ENCODE data around the gene FBXO40.

The FBXO40 gene

GRCh38 chr3:121552379-121552778 is 40.8 kb upstream of the FBXO40 start:
- peaks cover 4% of the 10 kb centered on the region; the same call in 1 of the 2 replicates for H3K4me1 ChIP-seq (ENCODE audit: control insufficient read depth, low read length)
- H3K9me2 ChIP-seq (replicated peaks; ENCODE audit: control insufficient read depth, low read length), result no peaks in the 10 kb centered on the region
- H3K79me2 ChIP-seq (ENCODE audit: control insufficient read depth, low read length), result no peaks in the 10 kb centered on the region
- H3K27ac ChIP-seq (ENCODE audit: low read depth, low read length), result no peak overlapping the region
- H4K20me1 ChIP-seq (ENCODE audit: control insufficient read depth, insufficient read depth, low read depth, low read length), result no peaks in the 10 kb centered on the region
- no peaks in the 10 kb centered on the region for H3K9me3 ChIP-seq (ENCODE audit: control insufficient read depth, insufficient read depth, low read length)
- no peak for TF ChIP-seq EZH2phosphoT487 (IDR thresholded peaks at IDR 0.05; ENCODE audit: borderline replicate concordance, low read length)
- TF ChIP-seq, protein P1, sequence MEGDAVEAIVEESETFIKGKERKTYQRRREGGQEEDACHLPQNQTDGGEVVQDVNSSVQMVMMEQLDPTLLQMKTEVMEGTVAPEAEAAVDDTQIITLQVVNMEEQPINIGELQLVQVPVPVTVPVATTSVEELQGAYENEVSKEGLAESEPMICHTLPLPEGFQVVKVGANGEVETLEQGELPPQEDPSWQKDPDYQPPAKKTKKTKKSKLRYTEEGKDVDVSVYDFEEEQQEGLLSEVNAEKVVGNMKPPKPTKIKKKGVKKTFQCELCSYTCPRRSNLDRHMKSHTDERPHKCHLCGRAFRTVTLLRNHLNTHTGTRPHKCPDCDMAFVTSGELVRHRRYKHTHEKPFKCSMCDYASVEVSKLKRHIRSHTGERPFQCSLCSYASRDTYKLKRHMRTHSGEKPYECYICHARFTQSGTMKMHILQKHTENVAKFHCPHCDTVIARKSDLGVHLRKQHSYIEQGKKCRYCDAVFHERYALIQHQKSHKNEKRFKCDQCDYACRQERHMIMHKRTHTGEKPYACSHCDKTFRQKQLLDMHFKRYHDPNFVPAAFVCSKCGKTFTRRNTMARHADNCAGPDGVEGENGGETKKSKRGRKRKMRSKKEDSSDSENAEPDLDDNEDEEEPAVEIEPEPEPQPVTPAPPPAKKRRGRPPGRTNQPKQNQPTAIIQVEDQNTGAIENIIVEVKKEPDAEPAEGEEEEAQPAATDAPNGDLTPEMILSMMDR (IDR thresholded peaks at IDR 0.05; ENCODE audit: low read depth, low read length, poor library complexity, severe bottlenecking), result no peak
- no peak overlapping the region for H3K4me2 ChIP-seq (ENCODE audit: low read length)
- no peak overlapping the region for H3K4me3 ChIP-seq (ENCODE audit: low read length)
- H3F3A ChIP-seq (ENCODE audit: control insufficient read depth, insufficient read depth), result 0 out of 2 replicates have a peak, but pooled peaks cover 2% of the 10 kb centered on the region
- H3K36me3 ChIP-seq (ENCODE audit: control insufficient read depth, low read length), result no peaks in the 10 kb centered on the region
- H3K27me3 ChIP-seq (ENCODE audit: control insufficient read depth, low read length), result no peaks in the 10 kb centered on the region

DNA sequence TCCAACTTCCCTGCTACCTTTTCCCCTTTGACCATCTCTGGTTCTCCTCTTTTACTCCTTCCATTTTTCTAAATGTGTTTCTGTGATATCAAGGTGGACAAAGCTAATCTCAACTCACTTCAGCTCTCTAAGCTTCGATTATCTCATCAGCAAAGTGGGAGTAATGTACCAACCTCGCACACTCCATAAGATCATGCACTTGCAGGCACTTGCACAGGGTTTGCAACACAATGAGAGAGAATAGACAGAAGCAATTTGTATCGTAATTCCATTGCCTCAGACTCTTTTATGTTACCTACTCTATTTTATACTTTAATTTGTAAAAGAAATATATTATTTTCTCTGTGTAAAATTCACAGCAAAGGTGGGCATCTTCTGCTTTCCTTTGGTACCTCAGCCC is 40.4 kb upstream of the FBXO40 start:
- Histone ChIP-seq H3K4me2 (ENCODE audit: low read length) (no peak overlapping the region), H3K27ac (ENCODE audit: low read depth, low read length) (no peak overlapping the region), H4K20me1 (ENCODE audit: control insufficient read depth, insufficient read depth, low read depth, low read length) (no peaks in the 10 kb centered on the region), H3K27me3 (ENCODE audit: control insufficient read depth, low read length) (no peaks in the 10 kb centered on the region), H3K4me1 (ENCODE audit: control insufficient read depth, low read length) (peaks cover 4% of the 10 kb centered on the region; the same call in 1 of the 2 replicates), H3K79me2 (ENCODE audit: control insufficient read depth, low read length) (no peaks in the 10 kb centered on the region), H3K4me3 (ENCODE audit: low read length) (no peak overlapping the region), H3K36me3 (ENCODE audit: control insufficient read depth, low read length) (no peaks in the 10 kb centered on the region), H3K9me3 (ENCODE audit: control insufficient read depth, insufficient read depth, low read length) (no peaks in the 10 kb centered on the region), H3F3A (ENCODE audit: control insufficient read depth, insufficient read depth) (0 out of 2 replicates have a peak, but pooled peaks cover 1% of the 10 kb centered on the region), H3K9me2 (replicated peaks; ENCODE audit: control insufficient read depth, low read length) (no peaks in the 10 kb centered on the region)
- TF ChIP-seq EZH2phosphoT487 (IDR thresholded peaks at IDR 0.05; ENCODE audit: borderline replicate concordance, low read length), result no peak
- TF ChIP-seq, protein P1 (IDR thresholded peaks at IDR 0.05; ENCODE audit: low read depth, low read length, poor library complexity, severe bottlenecking), result no peak

GRCh38 chr3:121557426-121557934 is 35.7 kb upstream of the FBXO40 start:
- Histone ChIP-seq H3K36me3 (ENCODE audit: control insufficient read depth, low read length) (no peaks in the 10 kb centered on the region), H3F3A (ENCODE audit: control insufficient read depth, insufficient read depth) (no peaks in the 10 kb centered on the region), H4K20me1 (ENCODE audit: control insufficient read depth, insufficient read depth, low read depth, low read length) (no peaks in the 10 kb centered on the region), H3K9me3 (ENCODE audit: control insufficient read depth, insufficient read depth, low read length) (no peaks in the 10 kb centered on the region), H3K79me2 (ENCODE audit: control insufficient read depth, low read length) (no peaks in the 10 kb centered on the region), H3K4me1 (ENCODE audit: control insufficient read depth, low read length) (no peaks in the 10 kb centered on the region), H3K4me2 (ENCODE audit: low read length) (no peak overlapping the region), H3K27me3 (ENCODE audit: control insufficient read depth, low read length) (no peaks in the 10 kb centered on the region; the same call in 1 of the 2 replicates), H3K4me3 (ENCODE audit: low read length) (no peak overlapping the region), H3K9me2 (replicated peaks; ENCODE audit: control insufficient read depth, low read length) (no peaks in the 10 kb centered on the region), H3K27ac (ENCODE audit: low read depth, low read length) (no peak overlapping the region)
- no peak for TF ChIP-seq EZH2phosphoT487 (IDR thresholded peaks at IDR 0.05; ENCODE audit: borderline replicate concordance, low read length)
- TF ChIP-seq, protein P1 (IDR thresholded peaks at IDR 0.05; ENCODE audit: low read depth, low read length, poor library complexity, severe bottlenecking), result no peak
